IMR-90 (cell line): ENCODE data around the gene C10orf71. TPM values are rescaled to one million over a fixed set of nuclear protein-coding genes. Genes with fewer than 3 reads are reported as not detected.

Experiments
- ATAC-seq: fragments of 200-7000 bp; cut with Tn5 transposase; 2 replicates; pipeline ENCODE4 v1.9.1; 2020; ENCODE audit warnings: low read depth, mild to moderate bottlenecking, moderate library complexity
- BruUV-seq: library from RNA; stranded (reverse); fragments of 400-500 nt; replicated peaks from 2 replicates; lab custom pipeline; 2021; lab: Mats Ljungman, UMichigan
- CTCF ChIA-PET: fragments of 300-600 bp; formaldehyde crosslinking; extraction: SDS; loops from one replicate; lab custom pipeline; 2021; ENCODE audit warnings: antibody characterized with exemption; lab: Yijun Ruan, JAX
- POLR2A ChIA-PET: fragments of 300-600 bp; sonication (Branson Sonifier 250); formaldehyde crosslinking; loops from one replicate; lab custom pipeline; 2022; ENCODE audit warnings: antibody characterized with exemption; ENCODE audit not compliant: unreplicated experiment; lab: Charles Lee
- DNase-seq: peaks from one replicate; pipeline ENCODE4 v3.0.0; 2013
- H2AFZ ChIP-seq: replicated peaks from 2 replicates; pipeline ENCODE3; 2013; ENCODE audit warnings: low read length, mild to moderate bottlenecking; ENCODE audit not compliant: poor library complexity
- H2AK5ac ChIP-seq: 2 replicates; pipeline ENCODE4 v1.6.1; 2013; ENCODE audit warnings: low read depth, low read length, inconsistent platforms
- H2AK9ac ChIP-seq: replicated peaks from 2 replicates; pipeline ENCODE3; 2013; ENCODE audit warnings: mild to moderate bottlenecking, low read depth, low read length, moderate library complexity; ENCODE audit not compliant: poor library complexity
- H2BK120ac ChIP-seq: 2 replicates; pipeline ENCODE4 v1.6.1; 2013; ENCODE audit warnings: low read depth, low read length, inconsistent platforms
- H2BK15ac ChIP-seq: 3 replicates; pipeline ENCODE4 v1.6.1; 2013; ENCODE audit warnings: low read depth, low read length, inconsistent platforms
- H2BK20ac ChIP-seq: 2 replicates; pipeline ENCODE4 v1.6.1; 2013; ENCODE audit warnings: low read depth, mild to moderate bottlenecking, inconsistent platforms, low read length, moderate library complexity
- H2BK5ac ChIP-seq: 2 replicates; pipeline ENCODE4 v1.6.1; 2013; ENCODE audit warnings: mild to moderate bottlenecking, low read depth, low read length, inconsistent platforms; ENCODE audit not compliant: poor library complexity, severe bottlenecking
- H3K14ac ChIP-seq: replicated peaks from 2 replicates; pipeline ENCODE4 v1.6.1; 2013; ENCODE audit warnings: low read depth, low read length, inconsistent platforms
- H3K18ac ChIP-seq: 2 replicates; pipeline ENCODE4 v1.6.1; 2013; ENCODE audit warnings: low read depth, low read length, control low read depth
- H3K23ac ChIP-seq: 2 replicates; pipeline ENCODE4 v1.6.1; 2013; ENCODE audit warnings: low read depth, low read length, inconsistent platforms
- H3K27ac ChIP-seq: 2 replicates; pipeline ENCODE4 v1.5.1; 2013; ENCODE audit warnings: mild to moderate bottlenecking, control low read depth, low read length; ENCODE audit not compliant: insufficient read depth
- H3K27me3 ChIP-seq: 2 replicates; pipeline ENCODE4 v1.6.1; 2013; ENCODE audit warnings: low read length; ENCODE audit not compliant: control insufficient read depth, insufficient read depth
- H3K36me3 ChIP-seq: 2 replicates; pipeline ENCODE4 v1.6.1; 2013; ENCODE audit warnings: low read length, mixed read lengths; ENCODE audit not compliant: control insufficient read depth, insufficient read depth
- H3K4ac ChIP-seq: 2 replicates; pipeline ENCODE4 v1.6.1; 2013; ENCODE audit warnings: low read depth, low read length, inconsistent platforms
- H3K4me1 ChIP-seq: 2 replicates; pipeline ENCODE4 v1.6.1; 2013; ENCODE audit warnings: low read length, mixed read lengths; ENCODE audit not compliant: control insufficient read depth, insufficient read depth
- H3K4me2 ChIP-seq: 2 replicates; pipeline ENCODE4 v1.6.1; 2013; ENCODE audit warnings: low read depth, mild to moderate bottlenecking, control low read depth, low read length, moderate library complexity
- H3K4me3 ChIP-seq: 2 replicates; pipeline ENCODE4 v1.5.1; 2013; ENCODE audit warnings: low read depth, mild to moderate bottlenecking, control low read depth, low read length, moderate library complexity; ENCODE audit not compliant: insufficient read depth
- H3K56ac ChIP-seq: 2 replicates; pipeline ENCODE4 v1.6.1; 2013; ENCODE audit warnings: low read length, inconsistent platforms; ENCODE audit not compliant: insufficient read depth; ENCODE audit errors: extremely low read depth
- H3K79me1 ChIP-seq, 2 experiments: 2 replicates each; pipeline ENCODE4 v1.6.1; 2013; ENCODE audit warnings: low read length in 2 of 2, inconsistent platforms in 1 of 2, low read depth in 1 of 2
- H3K9ac ChIP-seq: 2 replicates; pipeline ENCODE4 v1.6.1; 2013; ENCODE audit warnings: low read depth, low read length, control low read depth
- H3K9me1 ChIP-seq: 2 replicates; pipeline ENCODE4 v1.6.1; 2013; ENCODE audit warnings: low read length, inconsistent platforms; ENCODE audit not compliant: insufficient read depth
- H3K9me3 ChIP-seq: 2 replicates; pipeline ENCODE4 v1.6.1; 2013; ENCODE audit warnings: low read length; ENCODE audit not compliant: control insufficient read depth, insufficient read depth
- H4K20me1 ChIP-seq: 2 replicates; pipeline ENCODE4 v1.6.1; 2013; ENCODE audit warnings: low read length, inconsistent platforms; ENCODE audit not compliant: insufficient read depth
- H4K5ac ChIP-seq: 2 replicates; pipeline ENCODE4 v1.6.1; 2013; ENCODE audit warnings: mild to moderate bottlenecking, low read depth, low read length, control low read depth
- H4K8ac ChIP-seq, 2 experiments: 2 replicates each; pipeline ENCODE4 v1.6.1; 2013; ENCODE audit warnings: low read depth in 2 of 2, low read length in 2 of 2, control low read depth in 1 of 2, inconsistent platforms in 1 of 2
- H4K91ac ChIP-seq: 2 replicates; pipeline ENCODE4 v1.6.1; 2013; ENCODE audit warnings: low read depth, low read length, inconsistent platforms; ENCODE audit not compliant: insufficient read depth
- BHLHE40 ChIP-seq: fragments of 150-350 bp; IDR thresholded peaks from 2 replicates; pipeline ENCODE4 v1.6.1; 2016; ENCODE audit warnings: mild to moderate bottlenecking, low read depth, low read length
- CEBPB ChIP-seq: IDR thresholded peaks from 2 replicates; pipeline ENCODE4 v1.6.1; 2012; ENCODE audit warnings: low read depth, low read length, improper control_type of control experiment
- CTCF ChIP-seq: conservative IDR thresholded peaks from 2 replicates; pipeline ENCODE4 v1.5.1; 2012; ENCODE audit warnings: mild to moderate bottlenecking, low read depth, low read length, improper control_type of control experiment
- MAZ ChIP-seq: IDR thresholded peaks from 2 replicates; pipeline ENCODE4 v1.6.1; 2012; ENCODE audit warnings: low read depth, mild to moderate bottlenecking, low read length, improper control_type of control experiment, moderate library complexity, borderline replicate concordance
- MXI1 ChIP-seq: IDR thresholded peaks from 2 replicates; pipeline ENCODE4 v1.6.1; 2012; ENCODE audit warnings: low read depth, mild to moderate bottlenecking, low read length, moderate library complexity, borderline replicate concordance
- NFE2L2 ChIP-seq: fragments of 150-350 bp; IDR thresholded peaks from 2 replicates; pipeline ENCODE4 v1.6.1; 2016; ENCODE audit warnings: low read depth, mild to moderate bottlenecking, low read length
- RCOR1 ChIP-seq: IDR thresholded peaks from 2 replicates; pipeline ENCODE4 v1.6.1; 2012; ENCODE audit warnings: mild to moderate bottlenecking, low read length, improper control_type of control experiment; ENCODE audit not compliant: insufficient replicate concordance
- RFX5 ChIP-seq: IDR thresholded peaks from 2 replicates; pipeline ENCODE4 v1.8.0; 2012; ENCODE audit warnings: low read depth, mild to moderate bottlenecking, low read length, moderate library complexity
- SMC3 ChIP-seq: fragments of 150-350 bp; IDR thresholded peaks from 2 replicates; pipeline ENCODE4 v1.6.1; 2016; ENCODE audit warnings: low read depth, mild to moderate bottlenecking, antibody characterized with exemption, low read length, moderate library complexity
- dilution Hi-C: fragments of 300-500 bp; cut with HindIII; formaldehyde crosslinking; loops from one replicate; pipeline ENCODE4 v1.14.3; 2018; ENCODE audit warnings: low sequenced_read_pairs; ENCODE audit not compliant: unreplicated experiment
- in situ Hi-C: fragments of 300-500 bp; cut with MboI; formaldehyde crosslinking; loops from 3 replicates; pipeline ENCODE4 v1.14.3; 2019; ENCODE audit warnings: low sequenced_read_pairs, inconsistent platforms, mixed read lengths
- intact Hi-C: fragments of 100-400 bp; cut with micrococcal nuclease; formaldehyde crosslinking; loops from 2 replicates; pipeline ENCODE4 v1.10.0; 2022
- polyA plus RNA-seq, 3 experiments: library from polyadenylated mRNA; depleted of rRNA; stranded (reverse); fragments of >200 nt; gene quantifications; 2 replicates each; pipeline ENCODE4 v1.2.3, GENCODE V29; 2012; ENCODE audit warnings: low replicate concordance in 1 of 3
- total RNA-seq: library from RNA; depleted of rRNA; stranded (reverse); fragments of >200 nt; gene quantifications from 2 replicates; pipeline ENCODE4 v1.2.3, GENCODE V29; 2012

Gene C10orf71
- total and polyA plus RNA-seq, 2 of the 4 experiments (the other 2 are of a cell fraction), result not detected

GRCh38 chr10:49334964-49335363 is 36.0 kb downstream of the C10orf71 start:
- Histone ChIP-seq H3K4ac (no peak overlapping the region), H3K27me3 (no peaks in the 10 kb centered on the region; the same call in 1 of the 2 replicates), H3K36me3 (no peaks in the 10 kb centered on the region), H3K14ac (no peak overlapping the region), H4K91ac (no peak overlapping the region), H2AFZ (no peak overlapping the region), H2BK120ac (no peak overlapping the region), H3K4me1 (no peaks in the 10 kb centered on the region), H2BK15ac (no peak overlapping the region), H2BK20ac (no peak overlapping the region), H3K23ac (no peak overlapping the region), H3K4me2 (no peak overlapping the region), H4K5ac (no peak overlapping the region), H3K4me3 (no peak overlapping the region), H3K79me1 (no peaks in the 10 kb centered on the region), H2BK5ac (no peak overlapping the region), H2AK5ac (no peak overlapping the region), H3K56ac (no peak overlapping the region), H4K20me1 (no peaks in the 10 kb centered on the region), H2AK9ac (no peak overlapping the region), H3K27ac (no peak overlapping the region), H3K9me3 (no peaks in the 10 kb centered on the region), H3K18ac (no peak overlapping the region), H3K9ac (no peak overlapping the region), H4K8ac (no peak overlapping the region), H3K9me1 (no peaks in the 10 kb centered on the region)
- no peak for ATAC-seq
- ChIA-PET POLR2A (no interaction called here), CTCF (no interaction called here)
- intact Hi-C loops (no loop called here), in situ Hi-C loops (no loop called here), dilution Hi-C loops (no loop called here)
- TF ChIP-seq CEBPB (no peak), RCOR1 (no peak), NFE2L2 (no peak), MXI1 (no peak), BHLHE40 (no peak), RFX5 (no peak), MAZ (no peak), CTCF (no peak), SMC3 (no peak)
- BruUV-seq, result no TSS peak
- no peak for DNase-seq
